NCI-H1436 treated with DMSO at 0.1 percent for 48 hours (cell line): ENCODE results near the gene HK1.
A peak's percentile ranks its signal among the peaks of the same experiment; 100 is the strongest.
"Not testable (repeated sequence)": the region's sequence is repeated elsewhere in the genome, so short reads cannot be mapped to it uniquely, and the experiment has no call there.

ENCODE experiments used
- DNase-seq: peaks from one replicate; lab custom pipeline; 2025; lab: John Stamatoyannopoulos, UW

HK1 gene

GRCh38 chr10:69311309-69311708, 33.0 kb downstream of the HK1 start:
- DNase-seq: no peak

GRCh38 chr10:69312528-69312927, 34.2 kb downstream of the HK1 start:
- no peak for DNase-seq

GRCh38 chr10:69315100-69315542, 36.8 kb downstream of the HK1 start:
- DNase-seq: no peak

GRCh38 chr10:69315610-69316312, 37.5 kb downstream of the HK1 start:
- DNase-seq: no peak

- no peak for DNase-seq
Measured at GRCh38 chr10:69316313-69317059, 38.2 kb downstream of the HK1 start.

- no peak for DNase-seq
Measured at GRCh38 chr10:69317175-69317604, 38.9 kb downstream of the HK1 start.

- no peak for DNase-seq
Measured at GRCh38 chr10:69317626-69318105, 39.4 kb downstream of the HK1 start.

- peak; percentile 42 for DNase-seq
Measured at GRCh38 chr10:69318106-69318866, 40.0 kb downstream of the HK1 start.

- no peak for DNase-seq
Measured at GRCh38 chr10:69318867-69319727, 40.8 kb downstream of the HK1 start.

GRCh38 chr10:69319841-69320316, 41.6 kb downstream of the HK1 start:
- no peak for DNase-seq

- no peak for DNase-seq
Measured at GRCh38 chr10:69320521-69320920, 42.2 kb downstream of the HK1 start.

GRCh38 chr10:69321039-69321715, 42.9 kb downstream of the HK1 start:
- DNase-seq: no peak

GRCh38 chr10:69321865-69322264, 43.6 kb downstream of the HK1 start:
- DNase-seq: no peak

GRCh38 chr10:69322346-69322745, 44.0 kb downstream of the HK1 start:
- DNase-seq: not testable (repeated sequence)

GRCh38 chr10:69323622-69324021, 45.3 kb downstream of the HK1 start:
- DNase-seq: no peak

GRCh38 chr10:69324583-69324982, 46.3 kb downstream of the HK1 start:
- DNase-seq: no peak

GRCh38 chr10:69325637-69326523, 47.6 kb downstream of the HK1 start:
- DNase-seq: not testable (repeated sequence)

- no peak for DNase-seq
Measured at GRCh38 chr10:69326692-69327091, 48.4 kb downstream of the HK1 start.

GRCh38 chr10:69327463-69328379, 49.4 kb downstream of the HK1 start:
- DNase-seq: no peak
